CD4-positive, alpha-beta T cell treated with Interleukin-12 subunit alpha and Interleukin-12 subunit beta, for 1 hour (primary cell): Measurements from ENCODE around the gene TTC39A.
"Not testable (repeated sequence)": the region's sequence is repeated elsewhere in the genome, so short reads cannot be mapped to it uniquely, and the experiment has no call there.

Experiments used
- DNase-seq: peaks from one replicate; pipeline ENCODE4 v3.0.0-alpha.2; 2020

The TTC39A gene

DNA sequence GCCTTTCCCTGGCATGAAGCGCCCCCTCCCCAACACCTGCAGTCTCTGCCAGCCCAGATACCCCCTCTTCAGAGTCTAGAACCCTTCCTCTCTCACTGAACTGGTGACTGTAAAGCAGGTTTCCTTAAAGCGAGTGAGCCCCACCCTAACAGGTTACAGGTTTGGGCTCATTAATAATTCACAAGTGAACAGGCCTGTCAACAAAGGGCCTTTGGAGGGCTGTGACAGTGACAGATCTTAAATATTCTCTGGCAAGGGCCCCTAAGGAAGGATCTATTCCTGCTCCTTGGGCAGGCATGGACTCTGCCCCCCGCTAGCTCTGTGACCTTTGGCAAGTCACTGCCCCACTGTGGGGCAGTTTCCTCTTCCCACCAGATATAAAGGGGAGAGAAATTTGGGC is 5.6 kb upstream of the TTC39A start:
- no peak for DNase-seq

DNA sequence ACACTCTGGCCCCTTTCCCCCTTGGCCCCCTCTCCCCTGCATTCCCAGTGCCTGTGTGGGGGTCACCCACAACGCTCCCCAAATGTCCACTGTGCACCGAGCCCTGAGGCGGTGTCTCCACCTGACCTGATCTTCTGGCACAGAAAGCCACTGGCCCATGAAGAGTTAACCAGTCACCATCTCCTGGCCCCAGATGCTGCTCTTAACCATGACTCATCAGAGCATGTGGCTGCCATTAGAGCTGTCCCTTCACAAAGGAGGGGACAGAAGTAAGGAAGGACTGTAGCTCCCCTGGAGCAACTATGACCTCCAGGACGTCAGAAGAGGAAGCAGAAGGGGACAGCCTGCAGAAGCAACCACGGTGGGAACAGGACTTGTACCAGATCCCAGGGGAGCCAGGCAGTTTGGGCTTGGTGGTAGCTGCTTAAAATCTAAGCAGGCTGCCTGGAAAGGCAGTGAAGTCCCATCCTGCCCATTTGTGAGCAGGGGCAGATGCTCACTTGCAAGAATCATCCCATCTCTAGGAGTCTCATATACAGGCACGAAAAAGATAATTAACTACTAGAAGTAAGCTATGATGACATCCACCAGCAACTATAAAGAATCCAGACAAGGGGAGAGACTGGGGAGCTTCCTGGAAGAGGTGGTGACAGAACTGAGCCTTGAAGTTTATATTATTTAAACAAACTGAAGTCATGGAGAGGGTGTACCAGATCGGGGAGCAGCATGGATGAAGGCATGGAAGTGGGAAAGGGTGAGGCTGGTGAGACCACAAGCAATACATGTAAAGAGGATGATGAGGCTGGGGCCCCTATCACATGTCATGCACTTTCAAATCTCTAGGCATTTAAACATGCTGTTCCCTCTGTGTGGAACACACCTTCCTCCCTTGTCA is 1.1 kb upstream of the TTC39A start:
- DNase-seq = no peak

- DNase-seq = no peak
Measured at GRCh38 chr1:51329443-51330325, 678 bp downstream of the TTC39A start.

DNA sequence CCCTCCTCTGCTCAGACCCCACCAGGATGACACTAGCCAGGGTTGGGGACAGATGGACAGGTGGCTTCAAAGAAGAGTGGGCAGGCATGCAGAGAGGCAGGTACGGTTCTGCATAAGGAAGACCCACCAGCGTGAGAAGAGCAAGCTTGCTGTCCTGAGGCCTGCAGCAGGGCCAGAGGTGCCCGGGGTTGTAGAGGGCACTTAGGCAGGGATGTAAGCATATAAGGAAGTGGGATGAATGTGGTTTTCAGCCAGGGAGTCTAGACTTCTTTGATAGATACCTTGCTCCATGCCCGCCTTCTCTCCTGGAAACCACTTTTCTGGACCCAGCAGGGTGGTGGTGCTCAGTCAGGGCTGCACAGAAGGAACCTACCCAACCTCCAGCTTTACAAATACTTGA is 1.4 kb downstream of the TTC39A start:
- DNase-seq = no peak

- DNase-seq = no peak
Measured at GRCh38 chr1:51328279-51328678, 2.1 kb downstream of the TTC39A start.

DNA sequence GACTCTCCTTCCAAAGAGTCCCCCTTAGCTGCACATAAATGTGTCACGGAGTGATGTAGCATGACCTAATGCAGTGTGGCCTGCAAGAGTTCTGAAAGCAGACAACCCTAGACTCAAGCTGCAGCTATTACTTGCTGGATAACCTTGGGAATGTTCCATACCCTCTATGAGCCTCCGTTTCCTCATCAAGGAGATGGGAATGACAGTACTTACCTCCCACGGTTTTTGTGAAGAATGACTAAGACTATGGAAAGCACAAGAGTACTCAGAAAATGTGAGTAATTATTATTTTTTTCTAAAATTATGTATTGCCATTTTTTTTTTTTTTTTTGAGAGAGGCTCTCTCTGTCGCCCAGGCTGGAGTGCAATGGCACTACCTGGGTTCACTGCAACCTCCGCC is 3.0 kb downstream of the TTC39A start:
- DNase-seq = no peak

DNA sequence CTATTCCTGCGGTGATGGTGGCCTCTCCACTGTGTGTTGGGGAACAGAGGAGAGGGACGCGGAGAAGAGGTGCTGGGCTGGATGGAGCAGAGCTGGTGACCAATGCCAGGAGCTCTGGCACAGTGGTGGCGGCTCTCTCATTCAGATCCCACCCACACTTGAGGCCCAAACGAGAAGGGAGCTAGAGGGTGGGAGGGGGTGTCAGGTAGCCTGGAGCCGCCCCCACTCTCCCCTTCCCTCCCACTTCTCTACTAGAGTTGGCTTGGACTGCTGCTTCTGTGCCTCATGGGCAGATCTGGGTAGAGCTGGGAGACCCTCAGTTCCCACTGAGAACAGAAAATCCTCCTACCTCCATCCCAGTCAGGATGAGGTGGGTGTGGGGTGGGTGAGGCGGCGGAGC is 3.5 kb downstream of the TTC39A start:
- DNase-seq = no peak

GRCh38 chr1:51325878-51326755 is 4.2 kb downstream of the TTC39A start:
- no peak for DNase-seq

DNA sequence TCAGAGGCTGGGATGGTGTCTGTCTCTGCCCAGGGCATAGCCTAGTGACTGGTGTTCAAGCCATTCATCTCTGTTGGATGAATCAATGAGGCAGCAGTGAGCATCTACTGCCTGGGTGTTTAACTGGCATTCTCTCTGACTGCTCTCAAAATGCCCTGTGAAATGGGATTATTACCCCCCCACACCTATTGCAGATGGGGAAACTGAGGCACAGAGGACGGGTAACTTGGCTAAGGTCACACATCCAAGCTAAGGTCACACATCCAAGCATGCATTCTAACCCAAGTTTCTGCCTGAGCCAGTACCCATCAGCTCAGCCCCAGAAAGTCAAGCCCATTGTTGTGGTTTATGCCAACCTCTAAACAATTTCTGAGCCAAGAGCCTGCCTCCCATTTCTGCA is 5.0 kb downstream of the TTC39A start:
- DNase-seq = no peak

DNA sequence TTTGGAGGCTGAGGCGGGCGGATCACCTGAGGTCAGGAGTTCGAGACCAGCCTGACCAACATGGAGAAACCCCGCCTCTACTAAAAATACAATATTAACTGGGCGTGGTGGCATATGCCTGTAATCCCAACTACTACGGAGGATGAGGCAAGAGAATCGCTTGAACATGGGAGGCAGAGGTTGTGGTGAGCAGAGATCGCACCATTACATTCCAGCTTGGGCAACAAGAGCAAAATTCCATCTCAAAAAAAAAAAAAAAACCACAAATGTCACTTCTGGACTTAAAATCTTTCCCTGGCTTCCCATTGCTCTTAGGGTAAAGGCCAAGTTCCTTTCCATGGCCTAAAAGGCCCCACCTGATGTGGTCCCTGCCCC is 5.4 kb downstream of the TTC39A start:
- DNase-seq = not testable (repeated sequence)

GRCh38 chr1:51324251-51325010 is 5.9 kb downstream of the TTC39A start:
- DNase-seq = no peak

DNA sequence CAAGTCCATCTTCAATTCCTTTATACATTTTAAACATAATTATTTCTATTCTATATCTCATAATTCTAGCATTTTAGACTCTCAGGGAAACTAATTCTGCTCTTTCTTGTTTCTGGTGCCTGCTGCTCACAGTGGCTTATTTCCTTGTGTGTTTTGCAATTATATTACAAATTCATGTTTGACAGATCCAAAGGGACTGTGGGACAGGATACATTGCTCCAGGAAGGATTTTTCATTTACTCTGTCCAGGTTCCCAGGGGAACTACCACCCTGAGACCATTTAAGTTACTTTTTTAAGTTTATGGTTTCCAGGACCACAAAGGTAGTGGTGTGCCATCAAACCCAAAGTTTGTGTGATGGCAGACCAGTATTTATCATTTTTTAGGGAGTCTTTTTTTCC is 6.6 kb downstream of the TTC39A start:
- DNase-seq = no peak

DNA sequence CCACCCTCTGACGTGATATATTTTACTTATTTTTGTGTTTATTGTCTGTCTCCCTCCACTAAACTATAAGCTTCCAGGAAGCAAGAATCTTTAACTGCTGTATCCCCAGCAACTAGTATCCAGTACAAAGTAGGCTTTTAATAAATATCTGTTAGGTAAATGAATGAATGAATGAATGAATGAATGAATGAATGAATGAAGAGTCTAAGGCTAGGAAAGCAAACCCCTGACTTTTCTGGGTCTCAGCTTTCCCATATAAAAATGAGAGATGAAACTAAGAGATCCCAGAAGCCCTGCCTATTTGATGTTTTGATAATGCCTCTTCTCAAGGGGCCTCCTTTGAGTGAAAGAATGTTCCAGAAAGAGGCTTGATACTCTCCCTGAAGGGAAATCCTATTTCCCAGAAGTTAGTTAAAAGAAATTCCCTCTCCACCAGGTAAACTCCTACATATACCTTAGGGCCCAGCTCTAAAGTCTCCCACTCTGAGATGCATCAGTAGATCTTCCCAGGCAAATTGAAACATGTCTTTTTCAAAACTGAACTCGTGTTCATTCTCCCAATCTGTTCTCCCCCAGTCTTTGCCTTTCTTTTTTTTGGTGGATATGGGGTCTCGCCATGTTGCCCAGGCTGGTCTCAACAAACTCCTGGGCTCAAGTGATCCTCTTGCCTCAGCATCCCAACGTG is 7.8 kb downstream of the TTC39A start:
- DNase-seq = no peak

DNA sequence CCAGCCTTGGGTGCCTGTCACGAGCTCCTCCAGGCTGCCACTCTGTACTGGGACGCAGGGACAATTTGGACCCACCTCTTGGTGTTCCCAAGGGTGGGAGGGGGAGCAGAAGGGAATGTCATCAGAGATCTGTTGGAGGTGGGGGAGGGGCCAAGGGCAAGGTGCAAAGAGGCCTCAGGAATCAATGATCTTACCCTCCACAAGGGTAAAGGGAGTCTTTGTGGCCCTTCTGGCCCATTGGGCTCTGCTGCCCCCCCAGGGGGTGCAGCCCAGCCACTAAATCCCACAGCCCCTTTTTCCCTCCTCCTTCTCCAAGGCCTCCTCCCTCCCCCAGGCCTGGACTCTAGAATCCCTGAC is 8.5 kb downstream of the TTC39A start:
- DNase-seq = no peak

- no peak for DNase-seq
Measured at GRCh38 chr1:51320967-51321923, 9.1 kb downstream of the TTC39A start.

- DNase-seq = no peak
Measured at GRCh38 chr1:51317798-51318197, 12.6 kb downstream of the TTC39A start.

- no peak for DNase-seq
Measured at GRCh38 chr1:51316846-51317120, 13.6 kb downstream of the TTC39A start.

GRCh38 chr1:51316113-51316845 is 14.1 kb downstream of the TTC39A start:
- DNase-seq = no peak

- no peak for DNase-seq
Measured at GRCh38 chr1:51314974-51315373, 15.4 kb downstream of the TTC39A start.
